CD4-positive, alpha-beta T cell treated with Interleukin-4 for 1 hour (primary cell): ENCODE measurements around the gene TBCEL.
"Not testable (repeated sequence)": the region's sequence is repeated elsewhere in the genome, so short reads cannot be mapped to it uniquely, and the experiment has no call there.

Experiments used
- DNase-seq, 2 donors: peaks; one replicate each; pipeline ENCODE4 v3.0.0-alpha.2; 2020 to 2022

The TBCEL gene

DNA sequence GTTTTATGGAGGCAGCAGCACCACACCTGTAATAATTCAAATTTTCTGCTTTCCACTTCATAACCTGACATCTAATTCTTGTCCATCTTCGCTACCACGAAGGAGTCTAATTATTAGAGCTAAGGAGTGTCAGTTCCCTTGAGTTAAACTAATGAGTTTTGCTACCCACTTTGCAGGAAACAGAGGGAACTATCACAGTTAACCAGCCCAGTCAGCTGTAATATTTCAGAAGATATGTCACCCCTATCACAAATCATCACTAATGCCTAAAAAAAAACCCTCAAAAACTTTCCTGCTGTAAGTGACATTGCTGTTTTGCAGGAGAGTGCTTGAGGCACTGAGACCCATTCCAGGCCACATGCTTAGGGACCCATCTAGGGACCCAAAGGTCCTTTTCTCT lies 85.6 kb downstream of the TBCEL start:
- DNase-seq, result no peak

DNA sequence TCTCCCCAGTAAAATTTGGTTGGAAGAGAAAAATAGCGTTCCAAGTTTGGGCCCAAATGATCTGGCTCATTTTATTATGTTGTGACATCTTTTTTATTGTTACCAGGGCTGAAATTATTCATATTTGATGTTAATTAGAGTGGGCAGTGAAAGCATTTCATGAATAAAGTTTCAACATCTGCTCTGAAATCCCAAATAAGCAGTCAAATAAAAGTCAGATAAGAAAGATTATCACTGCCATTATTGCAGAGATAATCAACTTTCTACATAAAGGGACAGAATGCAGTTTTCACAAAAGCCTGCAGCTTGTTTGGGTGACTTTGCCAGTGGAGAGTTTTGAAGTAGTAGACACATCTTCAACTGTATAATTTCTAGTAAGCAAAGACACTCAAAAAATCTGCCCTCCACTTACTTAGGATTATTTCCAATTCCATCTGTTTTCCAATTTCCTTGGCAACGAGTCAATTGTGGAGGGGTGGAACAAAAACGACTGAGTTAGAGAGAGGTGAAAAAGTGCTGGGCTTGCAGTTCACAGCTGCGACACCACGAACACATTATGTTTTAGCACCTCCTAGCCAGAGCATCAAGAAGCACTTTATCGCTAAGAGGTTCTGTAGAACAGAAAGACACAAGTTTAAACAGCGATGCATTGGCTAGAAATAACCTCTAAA lies 86.1 kb downstream of the TBCEL start:
- no peak for DNase-seq

DNA sequence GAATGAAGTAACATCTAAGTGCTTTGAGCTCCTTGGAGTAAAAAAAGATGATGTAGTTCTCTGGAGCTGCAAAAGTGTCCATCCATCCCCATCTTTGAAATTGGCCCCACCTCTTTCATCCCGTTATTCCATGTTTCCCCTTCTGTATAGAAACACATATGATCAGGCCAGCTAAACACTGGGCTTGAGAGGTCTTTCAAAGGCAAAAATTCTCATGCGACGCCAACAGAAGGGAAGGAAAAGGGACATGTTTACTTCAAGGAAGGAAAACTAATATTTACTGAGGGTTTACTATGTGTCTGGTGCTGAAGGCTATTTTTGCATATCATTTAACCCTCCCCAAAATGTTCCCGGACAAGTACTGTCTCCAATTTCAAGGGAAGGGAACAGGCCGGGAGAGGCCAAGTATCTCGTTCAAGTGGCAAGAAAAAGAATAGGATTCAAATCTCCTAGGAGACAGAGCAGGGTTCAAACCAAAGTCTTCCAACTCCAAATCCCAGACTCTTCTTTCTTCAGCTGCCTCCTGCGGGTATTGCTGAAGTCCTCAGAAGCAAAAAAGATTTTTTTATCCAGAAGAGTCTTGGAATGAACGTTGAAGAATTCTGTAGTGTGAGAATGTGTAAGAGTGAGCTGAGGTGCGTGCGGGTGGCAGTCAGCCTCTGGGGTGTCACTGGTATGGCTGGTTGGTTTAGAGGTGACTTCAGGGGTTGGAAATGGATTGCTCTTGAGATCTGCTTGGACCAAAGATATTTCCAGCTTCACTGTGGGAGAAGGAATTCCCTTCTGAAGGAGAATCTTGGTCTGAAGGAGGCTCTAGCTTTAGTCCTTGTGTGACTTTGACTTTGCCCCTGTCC lies 87.2 kb downstream of the TBCEL start:
- DNase-seq, result no peak

DNA sequence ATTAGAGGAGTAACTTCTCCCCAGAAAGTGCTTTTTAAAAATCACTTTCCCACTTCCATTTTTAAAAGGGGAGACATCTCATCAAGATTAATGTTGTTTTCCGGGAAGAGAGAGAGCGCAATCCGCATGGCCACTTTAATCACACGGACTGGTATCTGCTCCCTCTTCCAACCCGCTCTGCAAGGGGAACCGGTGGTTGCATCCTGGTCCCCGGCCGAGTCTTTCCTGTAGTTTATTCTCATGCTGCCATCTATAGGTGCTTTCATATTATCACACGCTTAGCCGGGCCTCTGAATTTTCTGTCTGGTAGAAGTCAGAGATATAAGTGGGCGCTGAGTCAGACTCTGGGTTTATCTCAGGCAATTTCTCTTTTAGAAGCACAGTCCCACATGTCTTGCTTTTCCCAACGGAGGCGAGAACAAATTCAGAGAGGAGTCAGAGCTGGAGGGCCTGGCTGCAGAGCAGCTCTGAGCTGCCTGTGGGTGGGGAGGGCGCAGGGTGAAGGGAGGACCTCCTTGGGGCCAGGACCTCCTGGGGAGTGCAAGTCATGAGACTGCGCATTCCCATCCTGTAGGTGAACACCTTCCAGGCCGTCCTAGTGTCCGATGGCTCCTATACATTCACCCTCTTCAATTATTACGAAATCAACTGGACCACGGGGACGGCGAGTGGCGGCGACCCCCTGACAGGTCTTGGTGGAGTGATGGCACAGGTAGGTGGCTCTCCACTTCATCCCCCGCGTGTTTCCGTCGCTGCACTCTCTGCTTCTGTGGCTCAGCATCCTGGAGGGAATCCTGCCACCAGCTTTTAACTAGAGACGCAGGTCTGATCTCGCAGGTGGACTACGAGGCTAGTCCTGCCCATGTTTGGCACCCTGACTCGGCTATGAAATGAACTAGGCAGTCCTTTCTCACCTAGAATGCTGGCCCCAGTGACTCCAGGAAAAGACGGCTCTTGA lies 88.9 kb downstream of the TBCEL start:
- DNase-seq, result peak; percentile 17 to 26

DNA sequence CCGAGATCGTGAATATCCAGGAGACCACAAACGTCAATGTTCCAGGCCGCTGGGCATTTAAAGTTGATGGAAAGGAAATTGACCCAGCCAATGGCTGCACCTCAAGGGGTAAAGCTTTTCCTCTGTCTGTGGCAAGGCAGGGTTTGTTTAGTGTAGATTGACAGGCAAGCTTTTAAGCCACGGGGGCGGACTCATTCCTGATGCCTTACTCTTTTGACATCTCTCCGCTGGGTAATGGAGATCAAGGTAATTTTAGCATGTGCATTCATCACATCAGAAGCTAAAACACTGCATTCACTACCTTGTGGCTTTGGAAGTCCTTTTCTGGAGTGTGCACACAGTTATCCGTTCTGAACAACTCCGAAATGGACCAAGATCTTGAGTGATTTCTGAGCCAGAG lies 89.7 kb downstream of the TBCEL start:
- DNase-seq, result no peak

DNA sequence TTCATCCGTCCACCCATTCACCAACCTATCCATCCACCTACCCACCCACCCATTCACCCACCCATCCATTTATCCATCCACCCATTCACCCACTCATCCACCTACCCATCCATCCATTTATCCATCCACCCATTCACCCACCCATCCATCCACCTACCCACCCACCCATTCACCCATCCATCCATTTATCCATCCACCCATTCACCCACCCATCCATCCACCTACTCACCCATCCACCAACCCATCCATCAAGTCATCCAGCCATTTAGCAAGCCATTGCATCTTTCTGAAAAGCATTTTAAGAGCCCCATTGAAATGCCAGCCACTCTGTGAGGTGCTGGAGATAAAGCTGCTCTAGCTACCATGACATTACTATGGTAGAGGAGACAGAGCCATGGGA lies 91.1 kb downstream of the TBCEL start:
- DNase-seq, result not testable (repeated sequence)

DNA sequence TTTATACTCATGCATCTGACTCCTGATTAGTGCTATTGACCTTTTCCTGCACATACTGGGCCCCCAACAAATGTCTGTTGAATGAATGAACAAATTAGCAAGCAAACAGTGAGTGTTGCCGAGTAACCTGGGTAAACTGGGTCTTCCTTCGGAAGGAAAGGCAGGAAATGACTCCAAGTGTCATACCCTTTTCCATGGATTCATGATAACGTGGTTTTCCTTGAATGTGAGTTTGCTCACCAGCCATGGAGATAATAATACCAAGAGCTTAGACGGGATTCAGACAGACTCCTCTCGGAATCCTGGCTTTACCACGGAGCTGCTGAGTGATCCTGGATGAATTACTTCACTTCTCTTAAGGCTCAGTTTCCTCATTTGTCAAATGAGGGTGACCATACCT lies 93.9 kb downstream of the TBCEL start:
- no peak for DNase-seq

DNA sequence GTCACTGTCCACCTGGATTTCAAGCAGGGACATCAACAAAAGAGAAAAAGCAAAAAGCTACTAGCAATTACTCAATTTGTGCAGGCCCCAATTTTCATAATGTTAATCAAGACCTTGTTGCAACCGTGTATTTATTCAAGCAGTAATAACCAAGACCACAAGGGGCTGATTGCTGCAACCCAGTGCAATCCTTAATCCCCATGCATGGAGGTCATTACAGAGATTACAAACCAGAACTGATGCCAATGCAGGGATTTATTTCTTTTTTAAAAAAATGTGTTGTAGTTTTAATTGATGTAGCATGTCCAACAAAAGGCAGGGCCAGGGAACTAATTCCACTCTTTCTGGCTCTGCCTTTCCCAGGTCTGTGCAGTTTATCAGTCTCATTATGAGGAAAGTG lies 95.5 kb downstream of the TBCEL start:
- DNase-seq, result no peak

DNA sequence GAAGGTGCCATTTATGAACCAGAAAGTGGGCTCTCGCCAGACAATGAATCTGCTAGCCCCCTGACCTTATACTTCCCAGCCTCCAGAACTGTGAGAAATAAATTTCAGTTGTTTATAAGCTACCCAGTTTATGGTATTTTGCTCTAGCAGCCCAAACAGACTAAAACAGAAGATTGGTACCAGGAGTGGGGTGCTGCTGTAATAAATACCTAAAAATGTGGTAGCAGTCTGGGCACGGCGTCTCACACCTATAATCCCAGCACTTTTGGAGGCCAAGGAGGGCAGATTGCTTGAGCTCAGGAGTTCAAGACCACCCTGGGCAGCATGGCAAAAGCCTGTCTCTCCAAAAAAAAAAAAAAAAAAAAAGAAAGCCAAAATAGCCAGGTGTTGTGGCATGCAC lies 98.4 kb downstream of the TBCEL start:
- no peak for DNase-seq

DNA sequence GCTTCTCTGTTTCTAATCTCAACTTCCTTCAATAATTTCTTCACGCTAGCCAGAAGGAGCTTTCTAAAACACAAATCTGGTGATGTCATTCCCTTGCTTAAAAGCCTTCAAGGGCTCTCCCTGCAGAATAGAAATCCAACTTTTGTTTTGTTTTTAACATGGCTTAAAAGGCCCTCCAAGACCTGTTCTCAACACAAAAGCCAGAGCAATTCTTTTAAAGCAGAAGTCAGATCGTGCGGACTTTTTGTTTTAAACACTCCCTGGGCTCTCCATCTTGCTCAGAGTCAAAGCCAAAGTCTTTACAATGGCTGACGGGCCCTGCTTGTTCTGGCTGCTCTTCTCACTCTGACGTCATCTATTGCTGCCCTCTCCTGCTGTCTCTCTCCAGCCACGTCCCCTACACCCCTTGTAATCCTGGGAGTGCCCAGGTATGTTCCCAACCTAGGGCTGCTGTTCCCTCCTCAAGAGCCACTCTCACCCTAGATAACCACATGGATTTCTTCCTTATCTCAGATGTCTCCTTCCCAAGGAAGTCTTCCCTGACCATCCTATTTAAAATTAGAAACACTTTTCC lies 99.7 kb downstream of the TBCEL start:
- no peak for DNase-seq

DNA sequence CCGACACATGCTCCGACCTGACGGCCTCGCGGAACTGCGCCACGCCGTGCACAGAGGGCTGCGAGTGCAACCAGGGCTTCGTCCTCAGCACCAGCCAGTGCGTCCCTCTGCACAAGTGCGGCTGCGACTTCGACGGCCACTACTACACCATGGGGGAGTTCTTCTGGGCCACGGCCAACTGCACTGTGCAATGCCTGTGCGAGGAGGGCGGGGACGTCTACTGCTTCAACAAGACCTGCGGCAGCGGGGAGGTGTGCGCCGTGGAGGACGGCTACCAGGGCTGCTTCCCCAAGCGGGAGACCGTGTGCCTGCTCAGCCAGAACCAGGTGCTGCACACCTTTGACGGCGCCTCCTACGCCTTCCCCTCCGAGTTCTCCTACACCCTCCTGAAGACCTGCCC lies 103.9 kb downstream of the TBCEL start:
- DNase-seq, result no peak

DNA sequence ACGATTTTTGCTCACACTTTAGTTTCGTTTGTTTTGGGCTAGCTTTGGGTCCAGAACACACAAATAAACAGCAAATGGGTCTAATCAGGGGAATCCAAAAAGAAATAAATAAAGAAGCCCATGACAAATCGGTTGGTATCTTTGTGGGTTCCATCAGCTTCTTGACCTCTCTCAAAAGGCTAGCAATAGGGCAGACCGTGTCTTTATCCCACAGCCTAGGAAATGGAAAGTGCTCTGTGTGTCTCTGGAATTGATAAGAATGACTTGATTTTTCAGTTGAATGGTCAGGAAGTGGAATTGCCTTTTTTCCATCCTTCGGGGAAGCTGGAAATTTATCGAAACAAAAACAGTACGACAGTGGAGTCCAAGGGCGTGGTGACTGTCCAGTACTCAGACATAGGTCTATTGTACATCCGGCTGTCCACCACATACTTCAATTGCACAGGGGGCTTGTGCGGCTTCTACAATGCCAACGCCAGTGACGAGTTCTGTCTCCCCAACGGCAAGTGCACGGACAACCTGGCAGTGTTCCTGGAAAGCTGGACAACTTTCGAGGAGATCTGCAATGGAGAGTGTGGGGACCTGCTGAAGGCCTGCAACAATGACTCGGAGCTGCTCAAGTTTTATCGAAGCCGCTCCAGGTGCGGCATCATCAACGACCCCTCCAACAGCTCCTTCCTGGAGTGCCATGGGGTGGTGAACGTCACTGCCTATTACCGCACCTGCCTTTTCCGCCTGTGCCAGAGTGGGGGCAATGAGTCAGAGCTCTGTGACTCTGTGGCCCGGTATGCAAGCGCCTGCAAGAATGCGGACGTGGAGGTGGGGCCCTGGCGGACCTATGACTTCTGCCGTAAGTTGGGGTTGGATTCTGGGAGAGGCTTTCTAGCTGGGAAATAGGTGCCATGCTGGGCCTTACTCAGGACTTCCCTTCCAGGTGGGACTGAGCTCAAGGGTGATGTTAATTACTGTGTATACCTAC lies 105.7 kb downstream of the TBCEL start:
- no peak for DNase-seq

DNA sequence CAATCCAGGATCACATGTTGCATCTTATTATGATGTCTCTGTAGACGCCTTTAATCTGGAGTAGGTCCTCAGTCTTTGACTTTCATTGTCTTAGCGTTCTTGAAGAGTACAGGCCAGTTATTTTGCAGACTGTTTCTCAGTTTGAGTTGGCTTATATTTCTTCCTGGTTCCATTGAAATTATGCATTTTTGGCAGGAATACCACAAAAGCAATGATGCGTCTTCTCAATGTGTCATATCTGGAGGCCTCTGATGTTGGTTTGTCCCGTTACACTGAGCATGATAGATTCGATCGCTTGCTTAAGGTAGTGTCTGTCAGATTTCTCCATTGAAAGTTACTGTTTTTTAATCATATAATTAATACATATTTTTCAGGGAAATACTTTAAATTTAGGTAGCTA lies 107.8 kb downstream of the TBCEL start:
- no peak for DNase-seq

DNA sequence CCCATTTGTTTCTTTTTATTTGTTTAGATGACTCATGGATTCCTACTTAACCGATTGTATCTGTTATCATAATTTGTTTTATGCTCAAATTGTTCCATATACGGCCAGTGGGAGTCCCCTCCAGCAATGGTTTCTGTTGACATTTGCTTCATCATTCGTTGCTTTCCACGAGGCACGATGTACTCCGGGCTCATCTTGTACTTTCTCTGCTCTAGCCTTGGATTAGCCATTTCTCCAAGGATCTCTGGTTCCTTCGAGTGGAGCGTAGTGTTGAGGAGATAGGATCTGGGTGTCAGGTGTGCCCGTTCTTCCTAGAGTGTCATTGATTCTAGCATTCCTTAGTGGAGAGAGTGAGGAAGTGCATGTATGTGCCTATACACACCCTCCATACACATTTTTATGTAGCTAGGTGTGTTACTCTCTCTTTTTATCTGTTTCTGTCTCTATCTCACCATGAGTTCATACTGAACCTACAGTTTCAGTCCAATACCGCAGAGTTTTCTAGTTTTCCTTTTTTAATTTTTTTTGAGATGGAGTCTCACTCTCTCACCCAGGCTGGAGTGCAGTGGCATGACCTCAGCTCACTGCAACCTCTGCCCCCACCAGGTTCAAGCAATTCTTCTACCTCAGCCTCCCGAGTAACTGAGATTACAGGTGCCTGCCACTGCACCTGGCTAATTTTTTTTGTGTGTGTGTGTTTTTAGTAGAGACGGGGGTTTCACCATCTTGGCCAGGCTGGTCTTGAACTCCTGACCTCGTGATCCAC lies 108.5 kb downstream of the TBCEL start:
- DNase-seq, result no peak

DNA sequence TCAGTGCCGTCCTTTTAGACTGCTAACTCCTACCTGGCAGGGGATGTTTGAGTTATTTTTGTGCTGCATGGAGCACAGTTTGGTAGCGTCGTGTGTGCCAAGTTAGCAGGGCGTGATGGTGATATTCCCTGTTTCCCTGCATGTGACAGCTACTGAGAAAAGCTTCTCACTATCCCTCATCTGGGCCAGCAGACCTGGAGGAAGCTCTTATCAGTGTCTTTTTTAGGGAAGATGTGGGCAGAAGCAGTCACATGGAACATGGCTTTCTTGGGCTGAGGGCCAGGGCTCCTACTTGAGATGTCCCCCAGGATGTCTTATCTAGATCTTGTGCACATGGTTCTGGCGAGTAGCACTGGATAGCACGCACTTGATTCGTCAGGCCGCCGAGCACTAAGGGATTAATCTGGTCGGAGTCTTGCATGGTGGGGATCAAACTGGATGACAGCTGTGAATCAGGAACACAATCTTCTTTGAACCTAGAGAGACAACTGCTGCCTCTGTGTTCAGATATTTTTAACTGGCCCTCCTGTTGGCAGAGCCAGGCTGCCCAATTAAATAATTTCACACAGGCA lies 110.9 kb downstream of the TBCEL start:
- DNase-seq, result no peak

DNA sequence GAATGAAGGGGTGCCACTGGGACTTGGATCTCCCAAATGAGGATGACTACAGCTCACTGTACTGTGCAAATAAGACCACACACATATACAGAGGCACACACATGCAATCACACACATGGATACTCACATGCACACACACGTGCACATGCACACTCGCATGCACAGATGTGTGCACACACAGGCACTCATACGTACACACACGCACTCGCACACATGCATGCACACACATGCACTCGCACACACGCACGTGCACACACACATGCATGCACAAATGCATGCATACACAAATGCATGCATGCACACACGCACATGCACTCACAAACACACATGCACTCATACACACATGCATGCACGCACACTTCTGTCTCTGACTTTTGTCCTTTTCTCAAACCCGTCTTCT lies 113.1 kb downstream of the TBCEL start:
- no peak for DNase-seq

DNA sequence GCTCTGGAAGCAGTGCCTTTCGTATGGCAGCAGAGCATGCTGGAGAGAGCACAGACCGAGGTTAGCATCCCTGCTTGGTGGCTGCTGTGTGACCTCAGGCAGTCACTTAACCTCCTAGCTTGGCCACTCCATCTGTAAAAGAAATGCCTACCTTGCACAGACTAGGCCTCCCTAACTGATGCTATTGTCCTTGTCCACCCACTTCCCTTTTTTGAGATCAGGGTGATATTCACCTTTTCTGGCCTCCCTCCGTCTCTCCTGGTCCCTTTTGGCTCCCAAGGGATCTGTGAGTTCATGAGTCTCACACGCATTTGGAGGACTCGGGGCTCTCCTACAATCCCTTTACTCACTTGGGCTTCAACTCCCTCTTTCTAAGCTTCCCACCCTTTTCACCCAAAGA lies 114.4 kb downstream of the TBCEL start:
- DNase-seq, result no peak

DNA sequence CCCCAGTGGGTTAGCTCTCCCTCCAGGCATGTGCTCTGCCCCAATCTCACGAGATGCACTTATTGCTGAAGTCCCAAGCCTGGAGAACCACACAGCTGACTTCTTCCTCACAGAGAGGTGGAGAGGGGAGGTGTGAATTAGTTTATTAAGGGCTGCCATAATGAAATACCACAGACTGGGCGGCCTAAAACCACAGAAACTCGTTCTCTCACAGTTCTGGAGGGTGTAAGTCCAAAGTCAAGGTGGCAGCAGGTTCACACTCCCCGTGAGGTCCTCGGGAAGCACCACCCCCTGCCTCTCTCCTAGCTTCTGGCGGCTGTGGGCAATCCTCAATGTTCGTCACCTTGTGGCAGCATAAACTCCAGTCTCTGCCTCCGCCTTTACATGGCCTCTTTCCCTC lies 116.5 kb downstream of the TBCEL start:
- DNase-seq, result no peak
